OCI-M2 (cell line): ENCODE data around the gene VPS13D.
"Not testable (repeated sequence)": the region's sequence is repeated elsewhere in the genome, so short reads cannot be mapped to it uniquely, and the experiment has no call there.

Experiments used
- DNase-seq: peaks from one replicate; lab custom pipeline; 2025; ENCODE audit not compliant: unreplicated experiment; lab: John Stamatoyannopoulos, UW

VPS13D gene

GRCh38 chr1:12462586-12462985, 232.8 kb downstream of the VPS13D start:
- DNase-seq, result no peak

- DNase-seq, result no peak
Observed at GRCh38 chr1:12464045-12464461, 234.2 kb downstream of the VPS13D start.

DNA sequence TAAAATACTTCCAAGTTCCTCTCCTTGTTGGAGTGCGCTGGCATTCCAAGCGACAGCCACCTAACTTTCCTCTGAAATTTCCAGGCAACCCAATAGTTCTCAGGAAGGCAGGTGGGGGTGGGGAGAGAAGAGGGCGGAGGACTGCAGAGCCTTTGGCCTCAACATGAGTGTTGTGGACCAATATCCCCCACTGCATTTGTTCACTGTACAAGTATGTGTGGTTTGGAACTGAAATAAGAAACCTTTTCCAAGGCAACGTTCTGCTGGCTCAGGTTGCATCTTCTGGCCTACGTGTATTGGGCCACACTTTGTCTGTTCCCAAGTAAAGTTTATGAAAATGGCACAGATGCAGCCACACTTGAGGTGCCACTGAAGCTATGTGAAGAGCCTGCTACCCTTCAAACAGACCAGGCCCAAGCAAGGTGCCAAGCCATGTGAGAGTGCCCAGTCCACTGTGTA, 234.8 kb downstream of the VPS13D start:
- no peak for DNase-seq

DNA sequence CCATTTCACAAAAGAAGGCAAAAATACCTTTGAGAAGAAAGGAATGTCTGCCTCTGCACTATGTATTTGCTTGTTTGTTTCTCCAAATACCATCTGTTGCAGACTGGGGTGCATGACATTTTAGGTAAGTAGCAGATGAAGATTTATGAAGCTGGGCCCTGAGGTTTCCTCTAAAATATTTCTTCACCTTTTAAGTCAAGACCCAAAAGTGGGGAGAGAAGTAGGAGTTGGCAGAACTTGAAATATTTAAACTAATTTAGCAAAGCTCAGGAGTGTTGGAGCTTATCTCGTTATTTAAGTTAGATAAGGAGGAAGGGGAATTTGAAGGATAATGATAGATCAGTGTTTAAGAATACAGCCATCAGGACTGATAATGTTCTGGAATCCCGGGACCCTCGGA, 235.3 kb downstream of the VPS13D start:
- DNase-seq, result no peak

GRCh38 chr1:12466816-12467215, 237.0 kb downstream of the VPS13D start:
- DNase-seq, result no peak

GRCh38 chr1:12467570-12468286, 237.9 kb downstream of the VPS13D start:
- no peak for DNase-seq

- DNase-seq, result no peak
Observed at GRCh38 chr1:12468323-12468722, 238.5 kb downstream of the VPS13D start.

DNA sequence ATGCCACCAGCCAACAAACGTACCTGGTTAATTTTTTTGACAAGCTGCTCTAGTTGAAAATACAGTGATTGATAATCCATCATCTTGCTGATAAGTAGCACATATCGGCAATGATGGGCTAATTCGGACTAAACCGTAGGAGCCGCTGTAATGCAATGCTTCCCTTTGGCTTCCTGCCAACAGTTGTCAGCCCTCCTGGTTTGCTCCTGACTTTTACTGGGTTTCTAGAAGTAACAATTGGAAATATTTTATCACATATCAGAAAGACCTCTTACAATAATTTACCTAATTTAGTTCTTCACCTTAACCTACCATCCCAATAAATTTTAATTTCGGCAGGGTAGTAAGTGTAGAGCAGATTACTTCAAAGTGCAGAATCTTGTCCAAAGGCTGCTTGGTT, 239.7 kb downstream of the VPS13D start:
- no peak for DNase-seq

- DNase-seq, result no peak
Observed at GRCh38 chr1:12469990-12470389, 240.2 kb downstream of the VPS13D start.

DNA sequence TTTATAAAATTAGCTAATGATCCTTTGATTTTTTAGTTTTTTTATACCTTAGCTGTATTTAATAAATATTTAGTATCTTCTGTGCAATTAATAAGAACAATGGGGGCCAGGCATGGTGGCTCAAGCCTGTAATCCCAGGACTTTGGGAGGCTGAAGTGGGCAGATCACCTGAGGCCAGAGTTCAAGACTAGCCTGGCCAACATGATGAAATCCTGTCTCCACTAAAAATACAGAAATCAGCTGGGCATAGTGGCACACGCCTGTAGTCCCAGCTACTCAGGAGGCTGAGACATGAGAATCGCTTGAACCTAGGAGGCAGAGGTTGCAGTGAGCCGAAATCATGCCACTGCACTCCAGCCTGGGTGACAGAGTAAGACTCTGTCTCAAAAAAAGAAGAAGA, 241.1 kb downstream of the VPS13D start:
- not testable (repeated sequence) for DNase-seq

GRCh38 chr1:12472156-12472797, 242.4 kb downstream of the VPS13D start:
- DNase-seq, result no peak

DNA sequence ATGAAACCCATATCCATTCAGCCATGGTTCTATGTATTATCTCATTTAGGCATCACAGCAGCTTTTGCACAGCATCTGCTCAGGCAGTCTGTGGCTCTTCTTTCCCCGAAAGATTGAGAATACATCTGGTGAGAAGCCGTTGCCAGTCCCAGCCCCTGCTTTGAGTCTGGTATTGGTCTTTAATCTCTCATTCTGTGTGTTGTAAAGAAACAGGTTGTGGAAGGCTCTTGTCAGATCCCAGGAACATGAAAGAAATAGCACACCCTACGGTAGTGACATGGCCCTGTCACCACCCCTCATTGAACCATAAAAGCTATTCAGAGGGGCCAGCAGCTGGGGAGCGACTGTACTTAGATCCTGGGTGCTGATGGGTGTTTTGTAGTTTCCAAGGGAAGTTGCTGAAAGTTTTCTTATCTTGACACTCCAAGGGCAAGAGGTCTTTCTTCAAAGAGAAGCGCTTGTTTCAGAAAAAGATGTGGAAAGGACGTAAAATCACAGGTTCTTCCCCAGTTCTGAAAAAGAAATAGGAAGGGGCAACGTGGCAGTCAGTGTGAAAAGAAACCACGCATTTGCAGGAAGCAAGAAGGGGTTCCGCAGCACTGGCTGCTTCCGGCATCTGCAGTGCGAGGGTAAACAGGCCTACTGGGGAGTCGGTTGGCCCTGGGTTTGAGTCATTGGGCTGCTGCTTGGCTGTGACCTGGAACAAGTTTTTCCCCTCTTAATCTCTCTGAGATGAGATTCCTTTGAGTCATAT, 243.1 kb downstream of the VPS13D start:
- DNase-seq, result no peak

GRCh38 chr1:12473596-12474362, 243.9 kb downstream of the VPS13D start:
- DNase-seq, result no peak

- DNase-seq, result no peak
Observed at GRCh38 chr1:12475101-12475500, 245.3 kb downstream of the VPS13D start.

GRCh38 chr1:12475530-12475934, 245.7 kb downstream of the VPS13D start:
- DNase-seq, result no peak

DNA sequence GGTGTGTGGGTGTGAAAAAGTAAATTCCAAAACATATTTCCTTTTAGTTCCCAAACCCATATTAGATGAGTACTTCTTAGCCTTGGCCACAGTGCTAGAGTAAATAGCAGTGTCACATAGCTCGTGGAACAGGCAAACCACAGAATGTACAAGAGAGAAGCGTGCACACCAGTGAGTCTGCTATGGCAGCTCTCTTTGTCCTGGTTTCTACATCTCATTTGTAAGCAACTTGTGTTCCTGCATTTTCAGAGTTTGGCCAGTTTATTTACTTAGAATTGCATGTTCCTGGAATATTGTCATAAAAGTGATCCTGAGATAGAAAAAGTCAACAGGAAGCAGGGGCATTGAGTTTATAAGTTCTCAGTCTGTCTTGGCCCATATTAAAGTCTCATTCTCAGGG, 246.1 kb downstream of the VPS13D start:
- no peak for DNase-seq

DNA sequence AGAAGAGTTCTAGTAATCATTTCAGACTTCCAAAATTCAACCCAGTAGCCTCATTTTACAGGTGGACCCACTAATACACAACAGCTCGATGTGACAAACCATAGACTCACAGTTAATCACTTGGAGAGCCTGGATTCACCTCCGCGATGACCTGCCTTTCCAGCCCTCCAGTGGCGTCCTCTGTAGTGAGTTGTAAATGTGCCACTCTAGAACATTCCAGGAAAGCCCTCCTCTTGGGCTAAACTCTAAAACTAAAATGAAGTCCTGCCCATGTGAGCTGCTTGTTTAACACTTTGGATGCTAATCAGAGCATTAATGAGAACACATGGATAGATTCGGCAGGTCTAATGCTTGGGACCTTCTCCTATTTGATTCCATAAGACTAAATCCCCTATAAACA, 247.5 kb downstream of the VPS13D start:
- no peak for DNase-seq

GRCh38 chr1:12477936-12478611, 248.2 kb downstream of the VPS13D start:
- peak; percentile 50 for DNase-seq

- DNase-seq, result no peak
Observed at GRCh38 chr1:12478612-12478985, 248.8 kb downstream of the VPS13D start.

DNA sequence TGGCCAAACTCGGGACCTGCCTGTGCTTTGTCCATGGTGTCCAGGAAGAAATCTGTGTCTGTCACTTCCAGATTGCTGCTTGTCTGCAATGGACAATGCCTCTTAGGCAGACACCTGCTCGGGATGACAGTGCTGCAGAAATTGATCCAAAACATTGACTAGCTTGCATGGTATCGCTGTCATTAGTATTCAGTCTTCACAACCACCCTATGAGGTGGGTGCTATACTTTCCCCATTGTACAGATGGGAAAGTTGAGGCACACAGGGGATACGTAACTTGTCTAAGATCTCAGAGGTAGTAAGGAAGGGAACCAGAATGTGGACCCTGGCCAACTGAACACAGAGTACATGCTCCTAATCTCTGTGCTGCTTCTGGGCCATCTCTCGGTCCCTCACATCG, 249.5 kb downstream of the VPS13D start:
- no peak for DNase-seq

DNA sequence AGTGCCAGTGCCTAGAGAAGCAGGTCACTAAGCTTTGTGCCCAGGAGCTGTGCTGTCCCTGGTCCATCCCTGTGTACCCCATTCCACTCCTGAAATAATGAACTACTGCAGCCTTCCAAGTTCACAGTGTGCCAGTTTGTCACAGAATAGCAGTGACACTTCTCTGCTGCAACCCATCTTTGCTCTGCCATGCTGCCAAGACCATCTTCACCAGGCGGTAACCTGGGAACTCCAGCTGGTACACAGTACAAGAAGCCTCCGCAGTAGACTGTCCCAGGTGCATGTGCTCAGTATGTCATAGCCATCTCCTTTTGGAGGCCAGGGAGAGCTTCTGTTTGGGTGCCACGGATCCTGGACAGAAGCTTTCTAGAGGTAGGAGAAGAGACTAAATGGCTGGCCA, 250.2 kb downstream of the VPS13D start:
- no peak for DNase-seq
